HG03469 (cell line): Measurements from ENCODE around the gene NTRK3.

Experiments used
- ATAC-seq: cut with Tn5 transposase; IDR thresholded peaks from one replicate; pipeline ENCODE4 v1.9.1; 2021; ENCODE audit warnings: mild to moderate bottlenecking, moderate library complexity, moderate number of reproducible peaks; ENCODE audit not compliant: unreplicated experiment

The NTRK3 gene

GRCh38 chr15:88258093-88258641, 1.6 kb upstream of the NTRK3 start:
- ATAC-seq: no peak

- no peak for ATAC-seq
Measured at GRCh38 chr15:88257311-88258092, 963 bp upstream of the NTRK3 start.

- ATAC-seq: no peak
Measured at GRCh38 chr15:88255484-88256278, 858 bp downstream of the NTRK3 start.

GRCh38 chr15:88255087-88255483, 1.5 kb downstream of the NTRK3 start:
- ATAC-seq: no peak

- ATAC-seq: no peak
Measured at GRCh38 chr15:88252441-88252840, 4.1 kb downstream of the NTRK3 start.

- no peak for ATAC-seq
Measured at GRCh38 chr15:88250826-88251225, 5.7 kb downstream of the NTRK3 start.

GRCh38 chr15:88249220-88249619, 7.3 kb downstream of the NTRK3 start:
- ATAC-seq: no peak

- no peak for ATAC-seq
Measured at GRCh38 chr15:88247914-88248313, 8.6 kb downstream of the NTRK3 start.

- peak; percentile 63 for ATAC-seq
Measured at GRCh38 chr15:88246666-88247446, 9.7 kb downstream of the NTRK3 start.

GRCh38 chr15:88246081-88246480, 10.5 kb downstream of the NTRK3 start:
- no peak for ATAC-seq

GRCh38 chr15:88243895-88244787, 12.4 kb downstream of the NTRK3 start:
- ATAC-seq: no peak

- ATAC-seq: no peak
Measured at GRCh38 chr15:88242586-88243555, 13.7 kb downstream of the NTRK3 start.

- no peak for ATAC-seq
Measured at GRCh38 chr15:88241461-88241860, 15.1 kb downstream of the NTRK3 start.

GRCh38 chr15:88241060-88241459, 15.5 kb downstream of the NTRK3 start:
- ATAC-seq: no peak

- ATAC-seq: no peak
Measured at GRCh38 chr15:88239594-88239993, 16.9 kb downstream of the NTRK3 start.

- ATAC-seq: no peak
Measured at GRCh38 chr15:88238618-88239430, 17.7 kb downstream of the NTRK3 start.

GRCh38 chr15:88234711-88235110, 21.8 kb downstream of the NTRK3 start:
- no peak for ATAC-seq

- ATAC-seq: no peak
Measured at GRCh38 chr15:88233921-88234320, 22.6 kb downstream of the NTRK3 start.
